GM10248 (cell line): ENCODE data around the gene ACVRL1.

Experiments used
- CTCF ChIA-PET: fragments of 300-600 bp; sonication (Branson Sonifier 250); formaldehyde crosslinking; extraction: SDS; loops from one replicate; lab custom pipeline; 2021; ENCODE audit warnings: antibody characterized with exemption; lab: Yijun Ruan, JAX
- POLR2A ChIA-PET: fragments of 350-650 bp; sonication (Branson Sonifier 250); formaldehyde crosslinking; extraction: SDS; loops from one replicate; lab custom pipeline; 2020; ENCODE audit warnings: antibody characterized with exemption; lab: Yijun Ruan, JAX
- DNase-seq: peaks from one replicate; pipeline ENCODE4 v3.0.0; 2012; ENCODE audit errors: extremely low spot score
- TF ChIP-seq, protein P1 (sequence below): IDR thresholded peaks from 2 replicates; pipeline ENCODE4 v1.5.1; 2012; ENCODE audit warnings: mild to moderate bottlenecking, low read depth; ENCODE audit errors: extremely low read depth, missing control alignments, control extremely low read depth

Gene ACVRL1

DNA sequence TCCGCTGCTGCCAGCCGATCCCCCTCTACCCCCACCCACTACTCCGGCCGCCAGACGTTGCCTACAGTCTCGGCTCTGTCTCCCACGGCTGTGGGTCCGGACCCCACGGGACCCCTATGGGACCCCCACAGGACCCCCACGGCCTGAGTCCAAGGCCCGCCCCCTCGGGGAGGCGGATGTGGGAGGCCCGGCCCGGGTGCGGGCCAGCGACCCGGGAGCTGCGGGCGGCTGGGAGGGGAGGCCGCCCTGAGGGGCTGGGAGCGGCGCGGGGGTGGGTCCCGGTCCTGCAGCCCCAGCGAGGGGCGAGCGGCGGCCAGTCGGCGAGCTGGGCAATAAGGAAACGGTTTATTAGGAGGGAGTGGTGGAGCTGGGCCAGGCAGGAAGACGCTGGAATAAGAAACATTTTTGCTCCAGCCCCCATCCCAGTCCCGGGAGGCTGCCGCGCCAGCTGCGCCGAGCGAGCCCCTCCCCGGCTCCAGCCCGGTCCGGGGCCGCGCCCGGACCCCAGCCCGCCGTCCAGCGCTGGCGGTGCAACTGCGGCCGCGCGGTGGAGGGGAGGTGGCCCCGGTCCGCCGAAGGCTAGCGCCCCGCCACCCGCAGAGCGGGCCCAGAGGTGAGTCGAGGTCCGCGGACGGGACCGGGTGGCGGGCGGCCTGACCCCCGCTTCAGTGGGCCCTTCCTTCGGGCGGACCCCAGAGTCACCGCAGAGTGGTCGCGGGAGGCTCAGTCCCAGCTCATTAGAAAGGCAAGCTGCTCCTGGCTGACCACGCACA is at the start of gene ACVRL1:
ACVRL1 (plus strand) TSS at position 422 of the 773 bp plus-strand sequence. CDS start 4,971 bp downstream, outside the sequence.
- ChIA-PET CTCF (interaction anchor here (1.0 to 1.8 kb wide), 6 partner anchors 15 to 118 kb away, joined by 3 to 7 read pairs (median 3); no protein-coding TSS in a partner anchor), POLR2A (no interaction called here)
- TF ChIP-seq, protein P1, sequence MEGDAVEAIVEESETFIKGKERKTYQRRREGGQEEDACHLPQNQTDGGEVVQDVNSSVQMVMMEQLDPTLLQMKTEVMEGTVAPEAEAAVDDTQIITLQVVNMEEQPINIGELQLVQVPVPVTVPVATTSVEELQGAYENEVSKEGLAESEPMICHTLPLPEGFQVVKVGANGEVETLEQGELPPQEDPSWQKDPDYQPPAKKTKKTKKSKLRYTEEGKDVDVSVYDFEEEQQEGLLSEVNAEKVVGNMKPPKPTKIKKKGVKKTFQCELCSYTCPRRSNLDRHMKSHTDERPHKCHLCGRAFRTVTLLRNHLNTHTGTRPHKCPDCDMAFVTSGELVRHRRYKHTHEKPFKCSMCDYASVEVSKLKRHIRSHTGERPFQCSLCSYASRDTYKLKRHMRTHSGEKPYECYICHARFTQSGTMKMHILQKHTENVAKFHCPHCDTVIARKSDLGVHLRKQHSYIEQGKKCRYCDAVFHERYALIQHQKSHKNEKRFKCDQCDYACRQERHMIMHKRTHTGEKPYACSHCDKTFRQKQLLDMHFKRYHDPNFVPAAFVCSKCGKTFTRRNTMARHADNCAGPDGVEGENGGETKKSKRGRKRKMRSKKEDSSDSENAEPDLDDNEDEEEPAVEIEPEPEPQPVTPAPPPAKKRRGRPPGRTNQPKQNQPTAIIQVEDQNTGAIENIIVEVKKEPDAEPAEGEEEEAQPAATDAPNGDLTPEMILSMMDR: no peak
- DNase-seq: no peak

DNA sequence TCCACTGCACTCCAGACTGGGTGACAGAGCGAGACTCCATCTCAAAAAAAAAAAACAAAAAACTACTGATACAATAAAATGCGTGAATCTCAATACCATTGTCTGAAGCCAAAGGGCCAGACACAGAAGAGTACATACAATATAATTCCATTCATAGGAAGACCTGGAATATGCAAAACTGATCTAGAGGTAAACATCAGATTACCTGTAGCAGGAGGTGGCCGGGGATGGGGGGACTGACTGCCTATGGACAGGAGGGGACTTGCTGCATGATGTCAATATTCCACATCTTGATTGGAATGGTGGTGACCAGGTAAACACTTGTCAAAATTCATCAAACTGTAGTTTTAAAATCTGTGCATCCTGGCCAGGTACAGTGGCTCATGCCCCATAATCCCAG is 46.3 kb upstream of the ACVRL1 start:
- POLR2A ChIA-PET: no interaction called here
- no peak for DNase-seq
- TF ChIP-seq, protein P1: no peak
- CTCF ChIA-PET: interaction anchor here (1.3 kb wide), 1 partner anchor 14 kb away, joined by 8 read pairs; no protein-coding TSS in a partner anchor

DNA sequence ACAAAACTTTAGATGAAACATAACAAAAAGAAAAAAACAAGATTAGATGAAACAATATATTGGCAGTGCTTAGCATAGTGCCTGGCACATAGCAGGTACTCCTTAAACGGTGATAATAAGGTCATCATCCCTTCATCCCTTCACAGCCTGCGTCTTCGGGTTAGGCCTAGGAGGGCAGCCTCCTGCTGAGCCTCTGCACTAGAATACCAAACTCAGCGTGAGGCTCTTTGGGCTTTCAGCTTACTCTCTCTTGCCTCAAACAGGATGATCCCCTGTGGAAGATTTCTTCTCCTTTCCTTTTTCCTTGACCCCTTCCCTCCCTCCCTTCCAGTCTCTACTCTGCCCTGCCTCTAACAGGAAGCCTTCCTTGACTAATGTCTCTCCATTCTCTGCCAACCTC is 44.4 kb upstream of the ACVRL1 start:
- TF ChIP-seq, protein P1: no peak
- ChIA-PET POLR2A (no interaction called here), CTCF (interaction anchor here (2.7 kb wide), 1 partner anchor 11 kb away, joined by 17 read pairs; no protein-coding TSS in a partner anchor)
- DNase-seq: no peak

DNA sequence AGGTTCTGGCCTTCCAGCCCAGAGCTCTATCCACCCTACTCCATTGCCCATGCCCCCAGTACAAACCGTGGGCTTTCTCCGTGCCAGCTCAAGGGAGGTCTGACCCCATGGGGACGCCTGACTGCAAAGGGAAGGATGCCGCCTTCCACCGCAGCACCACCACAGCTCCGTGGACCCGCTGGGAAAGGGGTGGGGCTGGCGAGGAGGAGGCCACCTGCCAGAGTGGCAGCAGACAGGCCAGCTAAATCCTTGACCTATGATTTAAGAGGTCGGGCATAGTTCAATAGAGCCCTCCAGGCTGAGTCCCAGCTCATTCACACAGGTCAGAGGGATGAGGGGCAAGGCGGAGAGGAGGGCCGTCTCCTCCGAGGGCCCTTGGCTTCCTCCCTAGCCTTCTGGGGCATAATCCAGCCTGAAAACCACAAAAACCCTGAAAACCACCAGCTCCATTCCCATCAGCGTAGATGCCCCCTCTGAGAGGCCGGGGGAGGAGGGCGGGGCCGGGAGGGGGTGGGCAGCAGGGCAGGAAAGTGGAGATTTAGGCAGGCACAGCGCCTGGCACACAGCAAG is 43.9 kb upstream of the ACVRL1 start:
- TF ChIP-seq, protein P1: no peak
- ChIA-PET POLR2A (no interaction called here), CTCF (interaction anchor here (2.7 kb wide), 1 partner anchor 11 kb away, joined by 17 read pairs; no protein-coding TSS in a partner anchor)
- no peak for DNase-seq

DNA sequence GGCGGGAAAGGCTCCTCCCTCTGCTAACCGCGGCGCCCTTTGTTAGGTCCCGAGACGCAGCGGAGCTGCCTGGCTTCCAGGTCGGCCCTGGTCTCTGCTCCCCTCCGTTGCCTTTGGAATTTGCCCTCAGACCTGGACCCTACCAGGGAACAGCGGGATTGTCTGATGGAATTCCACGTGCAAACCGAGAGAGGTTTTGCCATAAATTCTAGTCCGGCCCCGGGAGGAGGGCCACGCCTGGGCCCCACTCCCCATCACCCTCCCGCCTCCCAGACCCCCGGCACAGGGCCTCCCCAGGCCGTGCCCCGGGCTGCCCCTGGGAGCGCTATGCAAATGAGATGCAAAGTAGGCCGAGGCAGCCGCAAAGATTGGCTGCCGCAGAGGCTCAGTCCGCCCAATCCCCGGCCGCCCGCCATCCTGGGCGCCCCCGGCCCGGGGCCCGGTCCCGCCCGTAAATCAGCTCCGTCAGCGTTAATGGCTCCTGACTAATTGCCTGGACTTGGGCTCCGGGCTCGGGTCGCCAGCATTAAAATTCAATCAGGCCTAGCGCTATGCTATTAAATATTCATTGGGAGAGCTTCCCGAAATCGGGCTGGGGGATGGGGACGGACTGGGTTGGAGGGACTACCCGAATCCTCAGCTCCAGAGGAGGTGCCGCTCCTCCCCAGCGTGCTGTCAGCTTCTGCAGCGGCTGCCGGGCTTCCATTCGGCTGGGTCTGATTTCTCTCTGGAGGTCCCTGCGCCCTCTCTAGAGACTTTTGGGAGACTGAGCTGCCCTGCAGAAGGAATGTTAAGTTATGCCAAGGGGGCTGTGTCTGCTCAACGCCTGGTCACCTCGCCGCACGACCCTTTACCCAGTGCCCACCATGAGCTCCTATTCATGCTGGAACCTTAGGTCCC is 43.1 kb upstream of the ACVRL1 start:
- POLR2A ChIA-PET: no interaction called here
- CTCF ChIA-PET: interaction anchor here (2.7 kb wide), 1 partner anchor 10 kb away, joined by 17 read pairs; no protein-coding TSS in a partner anchor
- TF ChIP-seq, protein P1: no peak
- DNase-seq: peak; percentile 13
